HG02970 (cell line): Measurements from ENCODE around the gene CASP3.
"Not testable (repeated sequence)": the region's sequence is repeated elsewhere in the genome, so short reads cannot be mapped to it uniquely, and the experiment has no call there.

ENCODE experiments used
- ATAC-seq: cut with Tn5 transposase; IDR thresholded peaks from one replicate; pipeline ENCODE4 v1.9.1; 2021; ENCODE audit warnings: mild to moderate bottlenecking, moderate library complexity, moderate number of reproducible peaks; ENCODE audit not compliant: unreplicated experiment, low FRiP score

Gene CASP3

DNA sequence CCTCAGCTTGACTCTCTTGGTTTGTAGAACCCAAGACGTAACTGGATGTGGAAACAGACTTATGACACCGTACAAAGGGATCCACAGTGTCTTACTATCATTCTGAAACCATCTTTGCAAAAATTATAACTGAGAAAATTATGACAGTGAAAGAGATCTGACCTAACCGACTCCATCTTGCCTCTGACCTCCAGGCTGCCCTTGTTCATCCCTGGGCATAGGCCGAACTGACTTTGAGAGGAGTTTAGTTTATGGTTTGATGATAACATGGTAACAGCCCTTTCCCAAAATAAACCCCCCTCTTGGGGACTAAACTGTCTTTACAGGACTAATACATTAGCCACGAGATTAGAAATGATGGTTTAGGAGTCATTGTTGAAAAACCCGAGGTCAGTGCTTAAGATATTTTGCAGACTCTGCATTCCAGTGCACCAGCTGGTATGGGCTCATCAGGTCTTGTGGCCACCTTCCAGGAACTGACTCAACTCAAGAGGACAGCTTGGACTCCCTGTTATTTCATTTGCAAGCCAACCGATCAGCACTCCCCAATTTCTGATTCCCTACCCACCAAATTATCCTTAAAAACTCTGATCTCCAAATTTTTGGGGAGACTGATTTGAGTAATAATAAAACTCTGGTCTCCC, 49.6 kb downstream of the CASP3 start:
- ATAC-seq: no peak

GRCh38 chr4:184598753-184599491, 50.3 kb downstream of the CASP3 start:
- no peak for ATAC-seq

DNA sequence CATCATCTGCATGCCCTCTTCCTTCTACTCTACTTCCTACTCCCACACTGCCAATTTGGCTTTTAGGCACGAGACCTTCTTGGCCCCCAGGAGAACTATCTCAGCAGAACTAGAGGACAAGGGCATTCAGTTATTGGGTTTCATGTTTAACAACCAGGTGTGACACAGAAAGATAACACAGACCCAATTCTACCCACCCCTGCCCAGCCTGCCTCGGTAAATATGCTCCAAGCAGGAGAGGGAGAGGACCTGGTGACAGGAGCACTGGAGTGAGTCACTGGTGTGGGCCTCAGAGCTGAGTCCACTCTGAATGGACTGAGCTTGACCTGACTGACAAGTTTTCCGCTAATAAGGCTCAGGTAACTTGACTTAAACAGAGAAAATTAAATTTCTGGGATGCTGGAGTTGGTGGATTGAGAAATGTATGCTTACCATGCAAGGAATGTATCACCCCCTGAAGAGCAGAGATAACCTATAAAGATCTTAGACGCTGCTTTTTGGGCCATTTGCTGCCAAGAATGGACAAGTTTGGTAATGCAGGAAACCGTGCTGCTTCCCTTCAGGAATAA, 52.5 kb downstream of the CASP3 start:
- no peak for ATAC-seq

DNA sequence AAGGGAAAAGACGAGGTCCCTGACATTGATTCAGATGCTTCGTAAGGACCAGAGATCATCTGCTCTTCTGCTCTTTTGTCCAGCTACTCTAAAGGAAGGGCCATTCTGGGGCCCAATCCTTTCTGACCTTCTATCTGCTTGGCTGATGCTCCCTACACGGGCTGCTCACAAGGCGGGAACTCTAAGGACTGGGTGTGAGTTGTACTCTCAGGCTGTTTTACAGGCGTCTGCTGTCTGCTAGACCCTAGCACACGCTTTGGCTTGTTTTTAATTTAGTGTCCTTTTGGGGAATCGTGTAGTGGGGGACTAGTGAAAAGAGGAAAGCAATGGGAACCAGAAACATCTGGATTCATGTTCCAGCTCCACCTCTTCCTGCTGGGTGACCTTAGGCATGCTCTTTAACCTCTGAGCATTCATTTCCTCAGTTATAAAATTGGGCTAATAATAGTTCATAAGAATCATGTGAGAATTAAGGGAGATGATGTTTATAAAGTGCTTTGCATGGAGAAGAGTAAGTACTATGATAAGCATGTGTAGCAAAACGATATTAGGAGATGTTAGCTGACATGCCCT, 53.1 kb downstream of the CASP3 start:
- ATAC-seq: no peak

DNA sequence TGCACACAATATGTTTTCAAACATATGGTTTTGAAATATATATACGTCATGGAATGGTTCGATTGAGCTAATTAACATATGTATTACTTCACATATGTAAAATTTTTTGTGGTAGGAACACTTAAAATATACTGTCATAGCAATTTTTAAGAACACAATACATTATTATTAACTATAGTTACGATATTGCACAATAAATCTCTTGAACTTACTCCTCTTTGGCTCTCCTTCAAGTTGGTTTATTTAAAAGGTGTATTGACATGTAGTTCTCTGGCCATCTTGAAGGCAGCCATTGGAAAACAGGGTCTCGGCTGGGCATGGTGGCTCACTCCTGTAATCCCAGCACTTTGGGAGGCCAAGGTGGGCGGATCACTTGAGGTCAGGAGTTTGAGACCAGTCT, 53.8 kb downstream of the CASP3 start:
- no peak for ATAC-seq

- no peak for ATAC-seq
Measured at GRCh38 chr4:184593461-184593860, 55.8 kb downstream of the CASP3 start.

- ATAC-seq: not testable (repeated sequence)
Measured at GRCh38 chr4:184591747-184592270, 57.4 kb downstream of the CASP3 start.

DNA sequence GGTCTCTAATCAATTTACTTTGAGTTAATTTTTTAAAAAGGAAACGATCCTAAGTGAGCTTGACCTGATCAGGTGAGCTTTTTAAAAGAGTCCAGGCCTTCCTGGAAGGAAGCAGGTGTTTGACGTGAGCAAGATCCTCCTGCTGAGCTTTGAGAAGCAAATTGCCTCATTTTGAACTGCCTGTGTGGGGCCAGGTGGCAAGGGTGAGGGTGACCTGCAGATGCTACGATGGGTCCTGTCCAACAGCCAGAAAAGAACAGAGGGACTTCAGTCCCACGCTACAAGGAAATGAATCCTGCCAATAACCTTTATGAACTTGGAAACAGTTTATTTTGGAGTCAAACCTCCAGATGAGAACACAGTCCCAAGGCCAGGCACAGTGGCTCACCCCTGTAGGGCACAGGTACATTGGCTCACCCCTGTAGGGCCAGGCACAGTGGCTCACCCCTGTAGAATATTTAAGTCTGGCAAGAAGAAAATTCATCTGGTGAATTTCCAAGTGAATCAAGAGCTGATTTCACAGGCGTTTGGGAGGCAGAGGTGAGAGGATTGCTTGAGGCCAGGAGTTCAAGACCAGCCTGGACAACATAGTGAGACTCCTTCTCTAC, 58.1 kb downstream of the CASP3 start:
- no peak for ATAC-seq

- ATAC-seq: no peak
Measured at GRCh38 chr4:184590196-184590595, 59.1 kb downstream of the CASP3 start.

DNA sequence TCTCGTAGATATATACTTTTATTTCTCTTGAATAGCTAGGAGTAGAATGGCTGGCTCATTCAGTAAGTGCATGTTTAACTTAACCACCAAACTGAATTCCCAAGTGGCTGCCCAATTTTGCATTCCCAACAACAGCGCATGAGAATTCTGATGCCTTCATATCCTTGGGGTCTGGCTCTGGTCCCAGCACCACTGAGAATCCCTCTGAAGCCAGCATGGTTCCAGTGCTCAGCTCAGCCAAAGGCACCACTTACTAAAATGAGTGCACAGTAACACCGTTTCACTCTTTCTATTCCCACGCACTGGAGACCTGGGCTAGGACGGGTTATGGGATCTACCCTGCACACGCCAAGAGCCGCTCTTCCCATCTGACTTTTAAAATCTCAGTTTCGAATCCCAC, 60.4 kb downstream of the CASP3 start:
- ATAC-seq: no peak

DNA sequence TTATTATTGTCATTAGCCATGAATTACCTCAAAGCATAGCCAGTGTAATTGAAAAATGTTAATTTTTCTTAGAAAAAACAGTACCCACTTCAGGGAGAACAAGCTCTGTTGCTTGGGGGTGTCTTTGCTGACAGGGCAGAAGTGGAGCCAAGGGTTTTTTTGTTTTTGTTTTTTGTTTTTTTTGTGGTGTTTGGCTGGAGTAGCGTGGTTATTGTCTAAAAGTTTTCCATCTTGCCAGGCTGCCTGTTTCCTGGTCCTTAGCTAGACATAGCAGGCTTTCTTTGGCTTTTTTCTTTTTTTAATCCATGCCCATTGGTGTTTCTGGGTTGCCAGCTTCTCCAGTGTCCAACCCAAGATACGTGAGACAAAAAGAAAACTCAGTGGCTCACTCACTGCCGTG, 61.5 kb downstream of the CASP3 start:
- ATAC-seq: no peak

GRCh38 chr4:184587221-184587620, 62.0 kb downstream of the CASP3 start:
- no peak for ATAC-seq

DNA sequence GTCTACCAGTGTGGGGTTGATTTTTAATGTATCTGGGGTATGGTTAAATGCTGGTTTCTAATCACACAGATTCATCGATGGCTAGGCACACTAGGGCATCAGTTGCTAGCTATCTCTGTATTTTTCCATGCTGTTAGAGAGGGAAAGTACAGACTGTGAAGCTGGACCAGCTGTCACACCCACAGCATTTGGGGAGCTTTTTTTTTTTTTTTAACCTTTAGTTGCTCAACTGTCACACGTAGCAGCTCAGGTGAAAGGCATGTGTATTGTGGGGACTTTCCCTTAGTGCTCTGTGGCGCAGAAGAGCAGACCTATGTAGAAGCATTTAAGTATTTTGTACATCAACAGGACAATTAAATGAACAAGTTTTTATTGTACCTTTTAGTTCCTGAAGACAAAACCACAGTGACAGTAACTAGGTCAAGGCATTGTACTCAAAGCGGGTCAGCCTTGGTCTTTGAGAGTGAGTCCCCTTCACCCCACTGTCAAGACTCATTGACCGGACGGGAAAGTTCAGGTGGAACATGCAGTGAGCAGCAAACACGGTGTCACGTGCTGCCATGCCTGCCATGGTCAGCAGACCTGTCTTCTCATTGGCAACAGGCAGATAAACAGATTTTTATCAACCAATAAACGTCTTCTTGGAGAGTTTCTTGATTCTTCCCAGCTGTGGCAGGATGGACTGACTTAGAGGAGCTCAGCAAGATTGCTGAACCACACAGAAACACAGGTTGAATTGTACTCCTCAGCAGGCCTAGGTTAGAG, 65.3 kb downstream of the CASP3 start:
- no peak for ATAC-seq
